NCI-H1092 (cell line): ENCODE results near the gene AQP12B.
"Not testable (repeated sequence)": the region's sequence is repeated elsewhere in the genome, so short reads cannot be mapped to it uniquely, and the experiment has no call there.

ENCODE experiments used
- DNase-seq: peaks from one replicate; lab custom pipeline; 2025; lab: John Stamatoyannopoulos, UW

Gene AQP12B

GRCh38 chr2:240701091-240701735 is 18.5 kb upstream of the AQP12B start:
- DNase-seq, result no peak

DNA sequence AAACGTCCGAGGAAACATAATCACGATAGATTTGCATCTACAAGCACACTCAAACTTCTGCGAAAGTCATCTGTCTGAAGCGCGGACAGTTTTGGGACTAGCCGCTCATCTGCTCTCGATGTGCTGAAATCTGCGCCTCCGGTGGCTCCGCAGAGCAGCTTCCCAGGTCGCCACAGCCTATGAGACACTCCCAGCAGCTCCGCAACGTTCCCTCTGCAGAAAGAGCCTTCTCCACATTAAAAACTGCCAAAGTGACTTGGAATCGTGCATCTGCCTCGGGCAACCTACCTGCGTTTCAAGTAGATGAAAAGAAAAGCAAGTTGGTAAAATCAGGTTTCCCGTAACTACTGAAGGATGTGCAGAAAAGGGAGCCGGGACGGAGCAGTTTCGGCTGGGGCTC is 17.9 kb upstream of the AQP12B start:
- DNase-seq, result not testable (repeated sequence)

GRCh38 chr2:240699835-240700234 is 17.1 kb upstream of the AQP12B start:
- DNase-seq, result not testable (repeated sequence)

- not testable (repeated sequence) for DNase-seq
Measured at GRCh38 chr2:240698852-240699561, 16.3 kb upstream of the AQP12B start.

GRCh38 chr2:240696469-240696868 is 13.8 kb upstream of the AQP12B start:
- not testable (repeated sequence) for DNase-seq

- DNase-seq, result not testable (repeated sequence)
Measured at GRCh38 chr2:240695593-240695992, 12.9 kb upstream of the AQP12B start.

DNA sequence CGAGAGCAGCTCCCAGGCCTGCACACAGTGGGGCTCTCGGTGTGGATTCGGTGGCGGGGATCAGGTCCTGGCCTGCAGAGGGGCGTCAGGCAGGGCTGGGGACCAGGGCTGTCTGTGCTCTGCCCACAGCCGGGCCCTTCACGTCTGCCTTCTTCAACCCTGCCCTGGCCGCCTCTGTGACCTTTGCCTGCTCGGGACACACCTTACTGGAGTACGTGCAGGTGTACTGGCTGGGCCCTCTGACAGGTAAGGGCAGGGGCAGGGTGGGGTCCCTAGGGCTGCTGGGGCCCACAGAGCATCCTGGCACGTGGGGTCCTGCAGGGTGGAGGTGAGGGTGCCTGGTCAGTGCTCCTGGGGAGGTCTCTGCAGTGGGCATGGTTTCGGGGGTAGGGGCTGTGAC is 11.6 kb upstream of the AQP12B start:
- DNase-seq, result not testable (repeated sequence)

- not testable (repeated sequence) for DNase-seq
Measured at GRCh38 chr2:240692583-240693561, 10.2 kb upstream of the AQP12B start.

- DNase-seq, result not testable (repeated sequence)
Measured at GRCh38 chr2:240691631-240692420, 9.1 kb upstream of the AQP12B start, which contains the start of gene AQP12A. Gene AQP12A, plus strand, starts transcription at chr2:240691866. Its CDS starts 48 bp downstream, at chr2:240691914.

DNA sequence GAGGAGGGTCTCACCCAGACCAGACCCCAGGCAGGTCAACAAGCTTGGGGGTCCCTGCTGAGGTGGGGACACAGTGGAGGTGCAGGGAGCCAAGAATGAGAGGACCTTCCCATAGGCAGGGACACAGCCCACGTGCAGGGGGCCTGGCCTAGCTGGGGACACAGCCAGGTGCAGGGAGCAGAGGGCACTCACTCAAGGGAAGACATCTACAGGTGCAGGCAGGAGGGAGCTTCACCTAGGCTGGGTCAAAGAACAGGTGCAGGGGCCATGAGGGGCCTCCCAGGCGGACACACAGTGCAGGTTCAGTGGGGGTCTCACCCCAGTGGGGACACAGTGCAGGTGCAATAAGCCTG is 8.4 kb upstream of the AQP12B start:
- not testable (repeated sequence) for DNase-seq

DNA sequence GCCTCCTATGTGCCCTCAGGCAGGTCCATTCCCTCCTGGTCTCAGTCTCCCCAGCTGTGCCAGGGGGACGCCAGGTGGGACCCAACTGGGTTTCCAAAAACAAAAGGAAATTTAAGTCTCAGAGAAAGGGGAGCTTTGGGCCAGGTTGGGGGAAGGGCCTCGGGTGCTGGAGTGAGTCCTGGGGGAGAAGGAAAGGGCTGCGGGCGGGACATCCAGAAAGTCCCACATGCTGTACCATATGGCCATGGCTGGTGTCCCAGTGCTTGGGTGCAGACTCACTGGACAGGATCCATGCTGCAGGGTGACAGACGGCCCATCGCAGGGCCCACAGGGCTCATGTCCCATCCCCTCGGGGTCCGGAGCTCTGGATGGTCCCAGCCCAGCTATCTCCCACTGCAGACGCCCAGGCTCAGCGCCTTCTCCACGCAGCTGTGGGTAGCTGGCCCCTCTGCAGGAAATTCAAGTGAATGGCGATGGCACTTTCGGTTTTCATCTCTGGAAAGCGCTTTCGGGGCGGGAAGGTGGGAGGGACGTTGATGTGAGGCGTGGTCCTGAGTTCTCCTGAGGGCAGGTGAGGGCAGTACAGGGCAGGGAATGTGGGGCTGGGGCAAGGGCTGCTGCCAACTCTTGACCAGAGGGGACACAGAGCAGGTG is 7.9 kb upstream of the AQP12B start:
- not testable (repeated sequence) for DNase-seq

DNA sequence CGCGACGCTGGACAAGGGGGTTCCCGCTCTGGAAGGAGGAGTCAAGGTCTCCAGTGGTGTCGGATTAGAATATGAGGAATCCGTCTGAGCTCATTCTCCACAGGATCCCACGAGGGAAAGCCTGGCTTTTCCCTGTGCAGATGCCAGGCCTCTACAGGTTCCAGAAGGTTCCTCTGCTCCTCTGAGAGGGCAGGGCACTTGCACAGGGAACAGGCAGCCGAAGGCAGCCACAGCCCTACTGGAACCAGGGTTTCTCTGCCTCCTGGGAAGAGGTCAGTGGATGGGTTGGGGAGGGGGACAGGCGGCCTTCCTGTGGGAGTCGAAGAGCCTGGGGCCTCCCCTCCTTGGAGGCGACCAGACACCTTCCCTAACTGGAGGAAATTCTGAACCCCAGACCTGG is 7.3 kb upstream of the AQP12B start:
- no peak for DNase-seq

- DNase-seq, result no peak
Measured at GRCh38 chr2:240688553-240688919, 5.9 kb upstream of the AQP12B start.

DNA sequence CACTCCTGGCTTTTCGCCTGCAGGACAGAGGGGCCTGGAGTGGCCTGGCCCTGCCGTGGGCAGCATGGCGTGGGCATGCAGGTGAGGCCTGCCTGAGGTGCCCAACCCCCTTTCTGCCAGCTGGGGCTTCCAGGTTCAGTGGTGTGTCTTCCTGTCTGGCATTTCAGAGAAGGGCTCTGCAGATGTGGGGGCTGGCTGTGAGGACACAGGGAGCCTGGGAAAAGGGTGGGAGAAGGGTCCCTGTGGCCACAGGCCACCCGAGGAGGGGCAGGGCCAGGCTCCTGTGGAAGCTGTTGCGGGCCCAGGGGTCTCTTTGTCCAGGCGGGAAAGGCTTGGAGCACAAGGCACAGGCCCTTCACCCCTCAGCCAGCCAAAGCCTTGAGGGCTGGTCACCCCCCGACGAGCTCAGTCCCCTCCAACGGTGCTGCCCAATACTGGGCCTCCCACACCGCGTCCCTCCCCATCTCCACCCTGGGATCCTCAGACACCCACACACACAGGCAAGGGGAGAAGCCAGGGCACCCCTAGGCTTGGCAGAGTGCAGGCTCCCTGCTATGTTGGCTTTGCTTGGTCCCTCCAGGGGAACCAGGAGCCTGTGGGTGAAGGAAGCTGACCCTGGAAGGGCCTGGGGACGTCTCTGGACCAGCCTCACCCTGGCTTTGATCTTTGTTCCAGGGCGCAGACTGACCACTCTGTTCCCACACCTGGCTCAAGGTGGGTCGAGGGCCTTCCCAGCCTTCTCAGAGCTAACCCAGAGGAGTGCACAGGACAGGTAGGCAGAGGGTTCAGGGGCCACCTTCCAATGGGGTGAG is 5.3 kb upstream of the AQP12B start:
- DNase-seq, result no peak

DNA sequence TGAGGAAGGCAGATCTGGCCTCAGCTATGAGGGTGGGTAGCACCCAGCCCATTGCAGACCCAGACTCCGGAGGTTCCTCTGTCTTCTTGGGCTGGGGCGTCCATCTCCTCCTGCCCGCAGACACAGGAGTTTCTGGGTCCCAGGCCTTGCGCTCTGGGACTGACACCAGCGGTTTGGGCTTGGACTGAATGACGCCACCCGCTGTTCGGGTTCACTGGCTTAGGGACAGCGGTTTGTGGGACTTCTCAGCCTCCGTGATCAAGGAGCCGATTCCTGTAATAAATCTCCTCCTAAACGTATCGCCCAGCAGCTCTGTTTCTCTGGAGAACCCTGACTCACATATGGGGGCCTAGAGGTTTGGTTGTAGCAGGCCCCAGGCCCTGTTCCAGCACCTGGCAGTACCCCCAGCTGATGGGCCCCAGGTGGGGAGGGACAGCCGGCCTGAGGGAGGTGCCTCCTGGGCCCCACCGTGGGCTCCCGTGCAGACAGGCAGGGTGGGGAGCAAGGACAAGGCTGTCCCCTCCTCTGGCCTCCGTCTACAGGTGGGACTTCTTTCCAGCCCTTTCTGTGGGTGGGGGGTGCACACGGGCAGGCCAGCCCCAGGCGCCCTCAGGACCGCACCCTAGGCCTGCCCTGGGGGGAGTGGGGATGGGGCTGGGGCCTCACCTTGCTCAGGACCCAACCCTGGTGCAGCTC is 4.5 kb upstream of the AQP12B start:
- DNase-seq, result no peak

GRCh38 chr2:240686460-240686859 is 3.8 kb upstream of the AQP12B start:
- DNase-seq, result no peak

DNA sequence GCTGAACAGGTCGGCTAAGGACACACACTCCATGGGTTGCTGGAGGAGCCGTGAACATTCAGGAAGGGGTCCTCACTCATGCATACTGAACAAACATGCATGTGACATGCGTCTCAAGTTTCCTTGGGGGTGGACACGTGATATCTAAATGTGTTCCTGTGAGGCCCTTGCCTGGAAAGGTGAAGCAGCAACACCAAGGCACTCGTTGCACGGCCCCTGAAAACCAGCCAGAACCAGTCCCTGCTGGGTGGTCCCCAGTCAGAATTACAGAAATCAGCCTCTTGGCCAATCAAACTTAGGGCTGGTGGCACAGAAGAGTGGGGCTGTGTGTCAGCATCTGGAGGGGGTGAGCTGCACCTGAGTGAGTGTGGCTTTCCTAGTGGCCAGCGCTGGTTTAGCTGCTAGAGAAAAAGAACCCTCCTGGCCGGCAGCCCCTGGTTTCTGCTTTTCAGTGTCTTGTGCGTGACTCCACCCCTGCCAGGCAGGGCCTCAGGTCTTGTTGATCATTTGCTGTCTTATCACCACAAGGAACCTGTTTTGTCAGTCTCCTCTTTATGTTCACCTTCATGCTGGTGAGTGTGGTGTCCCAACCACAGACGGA is 3.2 kb upstream of the AQP12B start:
- DNase-seq, result no peak

DNA sequence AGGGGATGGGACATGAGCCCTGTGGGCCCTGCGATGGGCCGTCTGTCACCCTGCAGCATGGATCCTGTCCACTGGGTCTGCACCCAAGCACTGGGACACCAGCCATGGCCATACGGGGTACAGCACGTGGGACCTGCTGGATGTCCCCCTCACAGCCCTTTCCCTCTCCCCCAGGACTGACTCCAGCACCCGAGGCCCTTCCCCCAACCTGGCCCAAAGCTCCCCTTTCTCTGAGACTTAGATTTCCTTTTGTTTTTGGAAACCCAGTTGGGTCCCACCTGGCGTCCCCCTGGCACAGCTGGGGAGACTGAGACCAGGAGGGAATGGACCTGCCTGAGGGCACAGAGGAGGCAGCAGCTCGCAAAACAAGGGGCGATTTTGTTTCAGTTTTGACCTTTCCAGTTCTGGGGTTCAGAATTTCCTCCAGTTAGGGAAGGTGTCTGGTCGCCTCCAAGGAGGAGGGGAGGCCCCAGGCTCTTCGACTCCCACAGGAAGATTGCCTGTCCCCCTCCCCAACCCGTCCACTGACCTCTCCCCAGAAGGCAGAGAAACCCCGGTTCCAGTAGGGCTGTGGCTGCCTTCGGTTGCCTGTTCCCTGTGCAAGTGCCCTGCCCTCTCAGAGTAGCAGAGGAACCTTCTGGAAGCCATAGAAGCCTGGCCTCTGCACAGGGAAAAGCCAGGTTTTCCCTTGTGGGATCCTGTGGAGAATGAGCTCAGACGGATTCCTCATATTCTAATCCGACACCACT is 1.5 kb upstream of the AQP12B start:
- DNase-seq, result not testable (repeated sequence)
